NB4 (cell line): Measurements from ENCODE around the gene ADD1.

Experiments
- MAX ChIP-seq: IDR thresholded peaks from 2 replicates; pipeline ENCODE4 v1.6.1; 2011; ENCODE audit warnings: low read depth, low read length
- MYC ChIP-seq: IDR thresholded peaks from 2 replicates; pipeline ENCODE4 v1.6.1; 2011; ENCODE audit warnings: low read depth, low read length
- POLR2A ChIP-seq: IDR thresholded peaks from 2 replicates; pipeline ENCODE4 v1.6.1; 2011; ENCODE audit warnings: mild to moderate bottlenecking; ENCODE audit not compliant: insufficient read length; ENCODE audit errors: extremely low read depth
- TF ChIP-seq, protein P1 (sequence below): IDR thresholded peaks from one replicate; pipeline ENCODE4 v1.5.1; 2012; ENCODE audit warnings: low read depth, low read length

- TF ChIP-seq, protein P1, sequence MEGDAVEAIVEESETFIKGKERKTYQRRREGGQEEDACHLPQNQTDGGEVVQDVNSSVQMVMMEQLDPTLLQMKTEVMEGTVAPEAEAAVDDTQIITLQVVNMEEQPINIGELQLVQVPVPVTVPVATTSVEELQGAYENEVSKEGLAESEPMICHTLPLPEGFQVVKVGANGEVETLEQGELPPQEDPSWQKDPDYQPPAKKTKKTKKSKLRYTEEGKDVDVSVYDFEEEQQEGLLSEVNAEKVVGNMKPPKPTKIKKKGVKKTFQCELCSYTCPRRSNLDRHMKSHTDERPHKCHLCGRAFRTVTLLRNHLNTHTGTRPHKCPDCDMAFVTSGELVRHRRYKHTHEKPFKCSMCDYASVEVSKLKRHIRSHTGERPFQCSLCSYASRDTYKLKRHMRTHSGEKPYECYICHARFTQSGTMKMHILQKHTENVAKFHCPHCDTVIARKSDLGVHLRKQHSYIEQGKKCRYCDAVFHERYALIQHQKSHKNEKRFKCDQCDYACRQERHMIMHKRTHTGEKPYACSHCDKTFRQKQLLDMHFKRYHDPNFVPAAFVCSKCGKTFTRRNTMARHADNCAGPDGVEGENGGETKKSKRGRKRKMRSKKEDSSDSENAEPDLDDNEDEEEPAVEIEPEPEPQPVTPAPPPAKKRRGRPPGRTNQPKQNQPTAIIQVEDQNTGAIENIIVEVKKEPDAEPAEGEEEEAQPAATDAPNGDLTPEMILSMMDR, result no peak
- TF ChIP-seq POLR2A (no peak), MYC (no peak), MAX (no peak)
Observed at GRCh38 chr4:2964706-2965258, 121.1 kb downstream of the ADD1 start.
